Stomach (tissue), 4 donors: ENCODE data around the gene FAM89A.

Experiments used
- POLR2A ChIP-seq, 4 donors: fragments of 450-650 bp; IDR thresholded peaks; one replicate each; pipeline ENCODE4 v1.6.1; 2016; ENCODE audit warnings: antibody characterized with exemption in 4 of 4, control low read depth in 2 of 4, mild to moderate bottlenecking in 1 of 4, moderate library complexity in 1 of 4
- TF ChIP-seq, protein P1 (sequence below), 7 experiments: fragments of 450-650 bp in 4 of 7; fragments of 200-600 bp in 3 of 7; sonication (generic) in 3 of 7; IDR thresholded peaks; one replicate each; pipeline ENCODE4 v1.5.1; 2016 to 2019; ENCODE audit warnings: antibody characterized with exemption in 7 of 7, control low read depth in 2 of 7, mild to moderate bottlenecking in 1 of 7

DNA sequence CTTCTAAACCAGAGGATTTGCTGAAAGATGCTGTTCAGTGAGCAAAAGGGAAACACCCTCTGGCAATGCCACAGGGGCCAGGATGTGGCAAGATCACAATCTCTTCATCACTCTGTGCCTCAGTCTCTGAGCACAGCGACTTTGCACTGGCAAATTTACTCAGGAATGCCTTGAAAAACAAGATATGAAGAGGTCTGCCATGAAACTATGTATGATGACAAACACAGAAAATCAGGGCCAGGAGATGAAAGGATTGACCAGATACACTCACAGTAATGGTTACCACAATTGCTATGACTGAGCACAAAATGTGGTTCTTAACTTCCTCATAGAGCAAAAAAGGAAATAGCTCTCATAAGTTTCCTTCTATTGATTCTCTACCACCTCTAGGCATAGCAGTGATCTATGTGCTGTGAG lies 67.2 kb downstream of the FAM89A start:
- TF ChIP-seq, protein P1, sequence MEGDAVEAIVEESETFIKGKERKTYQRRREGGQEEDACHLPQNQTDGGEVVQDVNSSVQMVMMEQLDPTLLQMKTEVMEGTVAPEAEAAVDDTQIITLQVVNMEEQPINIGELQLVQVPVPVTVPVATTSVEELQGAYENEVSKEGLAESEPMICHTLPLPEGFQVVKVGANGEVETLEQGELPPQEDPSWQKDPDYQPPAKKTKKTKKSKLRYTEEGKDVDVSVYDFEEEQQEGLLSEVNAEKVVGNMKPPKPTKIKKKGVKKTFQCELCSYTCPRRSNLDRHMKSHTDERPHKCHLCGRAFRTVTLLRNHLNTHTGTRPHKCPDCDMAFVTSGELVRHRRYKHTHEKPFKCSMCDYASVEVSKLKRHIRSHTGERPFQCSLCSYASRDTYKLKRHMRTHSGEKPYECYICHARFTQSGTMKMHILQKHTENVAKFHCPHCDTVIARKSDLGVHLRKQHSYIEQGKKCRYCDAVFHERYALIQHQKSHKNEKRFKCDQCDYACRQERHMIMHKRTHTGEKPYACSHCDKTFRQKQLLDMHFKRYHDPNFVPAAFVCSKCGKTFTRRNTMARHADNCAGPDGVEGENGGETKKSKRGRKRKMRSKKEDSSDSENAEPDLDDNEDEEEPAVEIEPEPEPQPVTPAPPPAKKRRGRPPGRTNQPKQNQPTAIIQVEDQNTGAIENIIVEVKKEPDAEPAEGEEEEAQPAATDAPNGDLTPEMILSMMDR (IDR thresholded peaks at IDR 0.05), result no peak
- TF ChIP-seq POLR2A (IDR thresholded peaks at IDR 0.05), result no peak
